HepG2 (cell line): Measurements from ENCODE around the gene KANSL3. TPM values are rescaled to one million over a fixed set of nuclear protein-coding genes. Genes with fewer than 3 reads are reported as not detected.

Source experiments
- ATAD3A ChIP-seq: sonication (generic); formaldehyde crosslinking; IDR thresholded peaks from 2 replicates; pipeline ENCODE4 v1.4.0; 2020; ENCODE audit warnings: missing genetic modification reagents
- ATF7-NPFF ChIP-seq: sonication (generic); formaldehyde crosslinking; IDR thresholded peaks from 2 replicates; pipeline ENCODE4 v1.8.1; 2023; ENCODE audit warnings: mild to moderate bottlenecking, low read depth, missing genetic modification reagents, moderate library complexity
- CAMTA2 ChIP-seq: sonication (generic); formaldehyde crosslinking; IDR thresholded peaks from 2 replicates; pipeline ENCODE4 v1.4.0; 2020; ENCODE audit warnings: mild to moderate bottlenecking, missing genetic modification reagents, borderline replicate concordance
- HNF4G ChIP-seq, 2 experiments: sonication (generic) in 1 of 2; formaldehyde crosslinking in 1 of 2; IDR thresholded peaks; 2 replicates each; pipeline versions ENCODE4 v1.4.0 to v1.6.1; 2011 to 2020; ENCODE audit warnings: borderline replicate concordance in 2 of 2, low read depth in 2 of 2, mild to moderate bottlenecking in 2 of 2, low read length in 1 of 2, missing genetic modification reagents in 1 of 2, moderate library complexity in 1 of 2
- HOXA3 ChIP-seq: sonication (generic); formaldehyde crosslinking; IDR thresholded peaks from 2 replicates; pipeline ENCODE4 v1.5.0; 2020; ENCODE audit warnings: missing genetic modification reagents
- KAT8 ChIP-seq: IDR thresholded peaks from 2 replicates; pipeline ENCODE4 v1.6.1; 2016; ENCODE audit warnings: missing genetic modification reagents, missing compliant biosample characterization
- ZNF552 ChIP-seq: sonication (generic); formaldehyde crosslinking; IDR thresholded peaks from 2 replicates; pipeline ENCODE4 v1.9.0; 2022; ENCODE audit warnings: missing genetic modification reagents, mild to moderate bottlenecking, borderline replicate concordance
- polyA plus RNA-seq, 8 experiments: library from polyadenylated mRNA; depleted of rRNA in 3 of 8; stranded (reverse) in 7 of 8; unstranded in 1 of 8; fragments of >200 nt; fragmentation: Illumina TruSeq in 4 of 8; extraction: Trizol in 4 of 8; gene quantifications; 2 replicates each; pipeline versions ENCODE4 v1.2.1 to v1.2.3, GENCODE V29; 2011 to 2016; ENCODE audit warnings: low read depth in 4 of 8, missing spikeins in 1 of 8, mixed read lengths in 1 of 8; ENCODE audit not compliant: insufficient read depth in 1 of 8
- total RNA-seq, 5 experiments: library from RNA; depleted of rRNA; stranded (reverse); fragments of >200 nt; fragmentation: Illumina TruSeq; extraction: Trizol; gene quantifications; 2 replicates each; pipeline ENCODE4 v1.2.3, GENCODE V29; 2016; ENCODE audit warnings: low read depth in 1 of 5
- TF ChIP-seq, protein P1 (sequence below): IDR thresholded peaks from 2 replicates; pipeline ENCODE4 v1.6.1; 2016; ENCODE audit warnings: missing compliant biosample characterization, missing genetic modification reagents, borderline replicate concordance
- TF ChIP-seq, protein P2 (sequence below): sonication (generic); formaldehyde crosslinking; IDR thresholded peaks from 2 replicates; pipeline ENCODE4 v1.4.0; 2020; ENCODE audit warnings: low read depth, missing genetic modification reagents
- TF ChIP-seq, protein P3 (sequence below): sonication (generic); formaldehyde crosslinking; IDR thresholded peaks from 2 replicates; pipeline ENCODE4 v1.5.0; 2020; ENCODE audit warnings: mild to moderate bottlenecking, missing genetic modification reagents, borderline replicate concordance
- TF ChIP-seq, protein P4 (sequence below): sonication (generic); formaldehyde crosslinking; IDR thresholded peaks from 2 replicates; pipeline ENCODE4 v1.4.0; 2020; ENCODE audit warnings: mild to moderate bottlenecking, missing genetic modification reagents
- TF ChIP-seq, protein P5 (sequence below): sonication (generic); formaldehyde crosslinking; IDR thresholded peaks from 2 replicates; pipeline ENCODE4 v1.4.0; 2020; ENCODE audit warnings: missing genetic modification reagents

Gene KANSL3
- total and polyA plus RNA-seq, 2 of the 13 experiments (the other 11 are each of a cell fraction or from before 2014, with no cell fraction given): 20.8 to 37.3 TPM

DNA sequence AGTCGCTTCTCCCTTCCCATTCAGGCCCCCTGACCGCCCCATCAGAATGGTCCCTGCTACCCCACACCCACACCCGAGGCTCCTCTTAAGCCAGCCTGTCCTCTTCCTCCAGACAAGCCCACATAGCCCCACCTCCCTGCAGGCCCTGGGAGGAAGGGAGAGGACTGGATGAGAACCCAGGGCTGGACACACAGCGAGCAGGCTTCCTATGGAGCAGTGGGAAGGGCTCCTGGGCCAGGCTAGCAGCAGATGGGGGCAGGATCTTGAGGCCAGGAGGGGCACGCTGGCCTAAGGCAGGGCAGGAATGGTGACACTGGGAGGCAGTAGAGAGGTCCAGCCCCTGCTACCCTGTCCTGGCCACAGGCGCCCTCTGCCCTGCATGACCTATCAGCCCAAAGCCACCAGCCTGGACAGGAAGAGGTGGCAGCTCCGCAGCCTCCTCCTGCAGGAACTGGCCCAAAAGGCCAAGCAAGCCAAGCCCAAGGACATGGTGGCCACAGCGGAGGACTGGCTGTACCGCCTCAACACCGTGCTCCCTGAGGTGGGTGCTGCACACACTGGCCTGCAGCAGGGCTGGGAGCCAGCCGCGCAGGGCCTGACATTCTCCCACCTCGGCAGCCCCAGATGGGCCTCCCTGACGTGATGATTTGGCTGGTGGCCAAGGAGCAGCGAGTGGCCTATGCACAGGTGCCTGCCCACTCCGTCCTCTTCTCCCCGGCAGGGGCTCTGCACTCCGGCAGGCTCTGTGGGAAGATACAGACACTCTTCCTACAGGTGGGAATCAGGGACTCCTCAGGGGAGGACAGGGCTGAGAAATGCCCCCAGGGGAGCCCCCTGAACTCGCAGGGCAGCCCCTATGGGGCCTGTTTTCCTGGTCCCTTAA lies 47.7 kb upstream of the KANSL3 start (continued):
- TF ChIP-seq HNF4G (IDR thresholded peaks at IDR 0.05; ENCODE audit: borderline replicate concordance, low read depth, low read length): no peak
- peak; percentile 62; the same call in 1 of the 2 replicates for TF ChIP-seq HNF4G (CRISPR knock-in tag; IDR thresholded peaks at IDR 0.05; ENCODE audit: borderline replicate concordance, low read depth)
- TF ChIP-seq, protein P1, sequence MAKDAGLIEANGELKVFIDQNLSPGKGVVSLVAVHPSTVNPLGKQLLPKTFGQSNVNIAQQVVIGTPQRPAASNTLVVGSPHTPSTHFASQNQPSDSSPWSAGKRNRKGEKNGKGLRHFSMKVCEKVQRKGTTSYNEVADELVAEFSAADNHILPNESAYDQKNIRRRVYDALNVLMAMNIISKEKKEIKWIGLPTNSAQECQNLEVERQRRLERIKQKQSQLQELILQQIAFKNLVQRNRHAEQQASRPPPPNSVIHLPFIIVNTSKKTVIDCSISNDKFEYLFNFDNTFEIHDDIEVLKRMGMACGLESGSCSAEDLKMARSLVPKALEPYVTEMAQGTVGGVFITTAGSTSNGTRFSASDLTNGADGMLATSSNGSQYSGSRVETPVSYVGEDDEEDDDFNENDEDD (CRISPR knock-in tag): peak; percentile 74
- TF ChIP-seq ATF7-NPFF (CRISPR knock-in tag): no peak
- peak; percentile 80; the same call in 1 of the 2 replicates for TF ChIP-seq ZNF552
- TF ChIP-seq, protein P2, sequence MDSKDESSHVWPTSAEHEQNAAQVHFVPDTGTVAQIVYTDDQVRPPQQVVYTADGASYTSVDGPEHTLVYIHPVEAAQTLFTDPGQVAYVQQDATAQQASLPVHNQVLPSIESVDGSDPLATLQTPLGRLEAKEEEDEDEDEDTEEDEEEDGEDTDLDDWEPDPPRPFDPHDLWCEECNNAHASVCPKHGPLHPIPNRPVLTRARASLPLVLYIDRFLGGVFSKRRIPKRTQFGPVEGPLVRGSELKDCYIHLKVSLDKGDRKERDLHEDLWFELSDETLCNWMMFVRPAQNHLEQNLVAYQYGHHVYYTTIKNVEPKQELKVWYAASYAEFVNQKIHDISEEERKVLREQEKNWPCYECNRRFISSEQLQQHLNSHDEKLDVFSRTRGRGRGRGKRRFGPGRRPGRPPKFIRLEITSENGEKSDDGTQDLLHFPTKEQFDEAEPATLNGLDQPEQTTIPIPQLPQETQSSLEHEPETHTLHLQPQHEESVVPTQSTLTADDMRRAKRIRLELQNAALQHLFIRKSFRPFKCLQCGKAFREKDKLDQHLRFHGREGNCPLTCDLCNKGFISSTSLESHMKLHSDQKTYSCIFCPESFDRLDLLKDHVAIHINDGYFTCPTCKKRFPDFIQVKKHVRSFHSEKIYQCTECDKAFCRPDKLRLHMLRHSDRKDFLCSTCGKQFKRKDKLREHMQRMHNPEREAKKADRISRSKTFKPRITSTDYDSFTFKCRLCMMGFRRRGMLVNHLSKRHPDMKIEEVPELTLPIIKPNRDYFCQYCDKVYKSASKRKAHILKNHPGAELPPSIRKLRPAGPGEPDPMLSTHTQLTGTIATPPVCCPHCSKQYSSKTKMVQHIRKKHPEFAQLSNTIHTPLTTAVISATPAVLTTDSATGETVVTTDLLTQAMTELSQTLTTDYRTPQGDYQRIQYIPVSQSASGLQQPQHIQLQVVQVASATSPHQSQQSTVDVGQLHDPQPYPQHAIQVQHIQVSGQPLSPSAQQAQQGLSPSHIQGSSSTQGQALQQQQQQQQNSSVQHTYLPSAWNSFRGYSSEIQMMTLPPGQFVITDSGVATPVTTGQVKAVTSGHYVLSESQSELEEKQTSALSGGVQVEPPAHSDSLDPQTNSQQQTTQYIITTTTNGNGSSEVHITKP: 0 out of 2 replicates have a peak, but pooled peaks have one; percentile 37
- TF ChIP-seq, protein P3, sequence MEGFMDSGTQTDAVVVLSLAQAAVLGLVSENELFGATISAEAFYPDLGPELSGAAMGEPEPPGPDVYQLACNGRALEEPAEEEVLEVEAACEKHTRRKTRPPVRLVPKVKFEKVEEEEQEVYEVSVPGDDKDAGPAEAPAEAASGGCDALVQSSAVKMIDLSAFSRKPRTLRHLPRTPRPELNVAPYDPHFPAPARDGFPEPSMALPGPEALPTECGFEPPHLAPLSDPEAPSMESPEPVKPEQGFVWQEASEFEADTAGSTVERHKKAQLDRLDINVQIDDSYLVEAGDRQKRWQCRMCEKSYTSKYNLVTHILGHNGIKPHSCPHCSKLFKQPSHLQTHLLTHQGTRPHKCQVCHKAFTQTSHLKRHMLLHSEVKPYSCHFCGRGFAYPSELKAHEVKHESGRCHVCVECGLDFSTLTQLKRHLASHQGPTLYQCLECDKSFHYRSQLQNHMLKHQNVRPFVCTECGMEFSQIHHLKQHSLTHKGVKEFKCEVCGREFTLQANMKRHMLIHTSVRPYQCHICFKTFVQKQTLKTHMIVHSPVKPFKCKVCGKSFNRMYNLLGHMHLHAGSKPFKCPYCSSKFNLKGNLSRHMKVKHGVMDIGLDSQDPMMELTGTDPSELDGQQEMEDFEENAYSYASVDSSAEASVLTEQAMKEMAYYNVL (CRISPR knock-in tag): no peak
- TF ChIP-seq CAMTA2 (CRISPR knock-in tag): no peak
- no peak for TF ChIP-seq ATAD3A (CRISPR knock-in tag)
- TF ChIP-seq HOXA3: peak; percentile 46; the same call in 1 of the 2 replicates
- TF ChIP-seq, protein P4, sequence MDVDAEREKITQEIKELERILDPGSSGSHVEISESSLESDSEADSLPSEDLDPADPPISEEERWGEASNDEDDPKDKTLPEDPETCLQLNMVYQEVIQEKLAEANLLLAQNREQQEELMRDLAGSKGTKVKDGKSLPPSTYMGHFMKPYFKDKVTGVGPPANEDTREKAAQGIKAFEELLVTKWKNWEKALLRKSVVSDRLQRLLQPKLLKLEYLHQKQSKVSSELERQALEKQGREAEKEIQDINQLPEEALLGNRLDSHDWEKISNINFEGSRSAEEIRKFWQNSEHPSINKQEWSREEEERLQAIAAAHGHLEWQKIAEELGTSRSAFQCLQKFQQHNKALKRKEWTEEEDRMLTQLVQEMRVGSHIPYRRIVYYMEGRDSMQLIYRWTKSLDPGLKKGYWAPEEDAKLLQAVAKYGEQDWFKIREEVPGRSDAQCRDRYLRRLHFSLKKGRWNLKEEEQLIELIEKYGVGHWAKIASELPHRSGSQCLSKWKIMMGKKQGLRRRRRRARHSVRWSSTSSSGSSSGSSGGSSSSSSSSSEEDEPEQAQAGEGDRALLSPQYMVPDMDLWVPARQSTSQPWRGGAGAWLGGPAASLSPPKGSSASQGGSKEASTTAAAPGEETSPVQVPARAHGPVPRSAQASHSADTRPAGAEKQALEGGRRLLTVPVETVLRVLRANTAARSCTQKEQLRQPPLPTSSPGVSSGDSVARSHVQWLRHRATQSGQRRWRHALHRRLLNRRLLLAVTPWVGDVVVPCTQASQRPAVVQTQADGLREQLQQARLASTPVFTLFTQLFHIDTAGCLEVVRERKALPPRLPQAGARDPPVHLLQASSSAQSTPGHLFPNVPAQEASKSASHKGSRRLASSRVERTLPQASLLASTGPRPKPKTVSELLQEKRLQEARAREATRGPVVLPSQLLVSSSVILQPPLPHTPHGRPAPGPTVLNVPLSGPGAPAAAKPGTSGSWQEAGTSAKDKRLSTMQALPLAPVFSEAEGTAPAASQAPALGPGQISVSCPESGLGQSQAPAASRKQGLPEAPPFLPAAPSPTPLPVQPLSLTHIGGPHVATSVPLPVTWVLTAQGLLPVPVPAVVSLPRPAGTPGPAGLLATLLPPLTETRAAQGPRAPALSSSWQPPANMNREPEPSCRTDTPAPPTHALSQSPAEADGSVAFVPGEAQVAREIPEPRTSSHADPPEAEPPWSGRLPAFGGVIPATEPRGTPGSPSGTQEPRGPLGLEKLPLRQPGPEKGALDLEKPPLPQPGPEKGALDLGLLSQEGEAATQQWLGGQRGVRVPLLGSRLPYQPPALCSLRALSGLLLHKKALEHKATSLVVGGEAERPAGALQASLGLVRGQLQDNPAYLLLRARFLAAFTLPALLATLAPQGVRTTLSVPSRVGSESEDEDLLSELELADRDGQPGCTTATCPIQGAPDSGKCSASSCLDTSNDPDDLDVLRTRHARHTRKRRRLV: no peak
- peak; percentile 66 for TF ChIP-seq KAT8 (CRISPR knock-in tag)
- TF ChIP-seq, protein P5, sequence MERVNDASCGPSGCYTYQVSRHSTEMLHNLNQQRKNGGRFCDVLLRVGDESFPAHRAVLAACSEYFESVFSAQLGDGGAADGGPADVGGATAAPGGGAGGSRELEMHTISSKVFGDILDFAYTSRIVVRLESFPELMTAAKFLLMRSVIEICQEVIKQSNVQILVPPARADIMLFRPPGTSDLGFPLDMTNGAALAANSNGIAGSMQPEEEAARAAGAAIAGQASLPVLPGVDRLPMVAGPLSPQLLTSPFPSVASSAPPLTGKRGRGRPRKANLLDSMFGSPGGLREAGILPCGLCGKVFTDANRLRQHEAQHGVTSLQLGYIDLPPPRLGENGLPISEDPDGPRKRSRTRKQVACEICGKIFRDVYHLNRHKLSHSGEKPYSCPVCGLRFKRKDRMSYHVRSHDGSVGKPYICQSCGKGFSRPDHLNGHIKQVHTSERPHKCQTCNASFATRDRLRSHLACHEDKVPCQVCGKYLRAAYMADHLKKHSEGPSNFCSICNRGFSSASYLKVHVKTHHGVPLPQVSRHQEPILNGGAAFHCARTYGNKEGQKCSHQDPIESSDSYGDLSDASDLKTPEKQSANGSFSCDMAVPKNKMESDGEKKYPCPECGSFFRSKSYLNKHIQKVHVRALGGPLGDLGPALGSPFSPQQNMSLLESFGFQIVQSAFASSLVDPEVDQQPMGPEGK: peak; percentile 78
